SK-N-MC (cell line): ENCODE measurements around the gene ADAMTS19.

Experiments used
- EZH2 ChIP-seq: fragments of 200-600 bp; sonication (generic); IDR thresholded peaks from one replicate; pipeline ENCODE4 v1.6.1; 2017; ENCODE audit warnings: antibody characterized with exemption
- POLR2AphosphoS5 ChIP-seq: IDR thresholded peaks from 2 replicates; pipeline ENCODE4 v1.6.1; 2012; ENCODE audit warnings: mild to moderate bottlenecking, low read depth, low read length, borderline replicate concordance

- TF ChIP-seq POLR2AphosphoS5 (no peak), EZH2 (no peak)
These were observed 308.6 kb downstream of the ADAMTS19 start for GRCh38 chr5:129768735-129769134.
